ENCODE data around the gene MNS1.

DNA sequence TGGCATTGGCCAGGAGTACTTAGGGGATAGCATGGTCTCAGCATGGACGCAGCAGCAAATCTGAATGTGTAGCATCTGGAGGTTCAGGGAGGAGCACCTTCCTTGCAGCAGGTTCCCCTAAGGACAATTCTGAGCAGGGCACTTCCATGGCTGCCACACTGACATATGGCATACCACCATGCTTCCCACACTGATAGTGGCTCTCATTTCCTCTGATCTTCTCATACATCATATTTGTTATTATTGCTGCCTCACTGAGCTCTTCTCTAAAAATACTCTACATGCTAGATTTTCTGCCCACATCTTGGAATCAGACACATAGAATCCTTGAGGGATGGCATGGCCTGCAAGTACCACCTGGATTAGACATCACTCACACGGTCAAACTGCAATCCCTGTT is 7.3 kb upstream of the MNS1 start:
- TF ChIP-seq ZNF224 (CRISPR knock-in tag; IDR thresholded peaks at IDR 0.05) (no peak), SP2 (CRISPR knock-in tag; IDR thresholded peaks at IDR 0.05) (no peak), MAZ (IDR thresholded peaks at IDR 0.05; ENCODE audit: borderline replicate concordance, low read depth, low read length) (no peak), MAZ (CRISPR knock-in tag; IDR thresholded peaks at IDR 0.05; ENCODE audit: low read depth) (no peak), POLR2AphosphoS5 (IDR thresholded peaks at IDR 0.05; ENCODE audit: low read depth, low read length) (no peak), ZNF792 (CRISPR knock-in tag; IDR thresholded peaks at IDR 0.05) (no peak), KMT2A (CRISPR knock-in tag; IDR thresholded peaks at IDR 0.05) (no peak), POLR2A (IDR thresholded peaks at IDR 0.05; ENCODE audit: insufficient read depth in 1 of 2, low read depth in 2 of 2, low read length in 2 of 2) (no peak), ZNF20 (CRISPR knock-in tag; IDR thresholded peaks at IDR 0.05) (no peak), EZH2 (conservative IDR thresholded peaks at IDR 0.05; ENCODE audit: low read depth, low read length) (no peak), ZNF777 (CRISPR knock-in tag; IDR thresholded peaks at IDR 0.05) (no peak)
